ENCODE data around the gene SHISA5. TPM values are rescaled to one million over a fixed set of nuclear protein-coding genes. Genes with fewer than 3 reads are reported as not detected.
A peak's percentile ranks its signal among the peaks of the same experiment; 100 is the strongest.

SHISA5 gene
- total RNA-seq, 1 experiment from 2014 or later = 174 TPM

DNA sequence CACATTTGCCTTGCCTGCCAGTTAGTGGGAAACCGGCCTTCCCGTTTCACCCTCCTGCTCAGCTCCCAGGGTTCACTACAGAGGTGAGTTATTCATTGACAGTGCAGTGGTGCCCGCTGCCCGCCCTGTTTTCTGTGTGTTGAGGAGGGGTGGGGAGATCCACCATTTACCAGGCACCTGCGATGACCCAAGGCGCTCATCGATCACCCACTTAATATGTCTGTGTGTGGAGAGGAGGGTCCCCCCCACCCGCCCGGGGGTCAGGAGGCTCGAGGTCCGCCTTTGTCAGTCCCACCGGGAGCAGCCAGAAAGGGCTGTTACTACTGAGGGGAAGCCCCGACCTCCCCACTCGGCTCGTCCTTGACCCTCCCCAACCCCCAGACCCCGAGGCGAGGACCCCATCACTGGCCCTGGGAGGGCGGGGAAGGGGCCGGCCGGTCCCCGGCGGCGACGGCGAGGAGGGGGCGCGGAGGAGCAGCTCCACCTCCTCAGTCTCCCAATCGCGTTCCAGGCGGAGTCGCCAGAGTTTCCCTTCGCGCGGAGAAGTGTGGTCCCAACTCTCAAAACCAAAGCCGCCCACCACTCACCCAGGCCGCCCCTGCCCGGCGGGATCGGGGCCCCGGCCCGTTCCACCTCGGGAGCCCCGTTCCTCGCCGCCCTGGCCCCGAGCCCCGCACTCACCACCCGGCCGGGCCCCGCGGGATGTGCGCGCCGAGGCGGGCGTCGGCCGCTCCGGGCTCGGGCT, 75.2 kb downstream of the SHISA5 start:
- H2BK12ac ChIP-seq (ENCODE audit: insufficient read length, low read depth, low read length) = no peak overlapping the region
- H2BK20ac ChIP-seq (ENCODE audit: low read depth, low read length, poor library complexity, severe bottlenecking) = no peak overlapping the region
- no peaks in the 10 kb centered on the region for H3K79me1 ChIP-seq (ENCODE audit: insufficient read depth, low read depth, low read length, poor library complexity, severe bottlenecking)
- H4K5ac ChIP-seq (ENCODE audit: insufficient read length, low read depth, low read length) = no peak overlapping the region
- no peak overlapping the region for H4K8ac ChIP-seq (replicated peaks; ENCODE audit: insufficient read length, low read depth, low read length)
- no CpG with 5 or more reads among the region's 60 CpGs for WGBS (ENCODE audit: extremely low coverage, insufficient read length, low lambda C conversion rate)
- H3K4ac ChIP-seq (ENCODE audit: low read depth, low read length) = no peak overlapping the region; the same call in 1 of the 2 replicates
- no peak overlapping the region for H2BK15ac ChIP-seq (ENCODE audit: low read depth, low read length)
- peaks cover 14 to 42% (median 35%) of the 10 kb centered on the region in 3 experiments; a peak in 6 of 7 replicates for H3K36me3 Mint-ChIP-seq (ENCODE audit: insufficient read depth in 1 of 3, low read depth in 3 of 3)
- H3K9me3 Mint-ChIP-seq = no peaks in the 10 kb centered on the region
- H3K27me3 ChIP-seq (ENCODE audit: insufficient read depth, low read length) = no peaks in the 10 kb centered on the region
- H3K18ac ChIP-seq (ENCODE audit: insufficient read length, low read depth, low read length) = peak overlapping the region; percentile 53
- H2AFZ ChIP-seq (ENCODE audit: low read length) = no peak overlapping the region
- H2BK5ac ChIP-seq (ENCODE audit: insufficient read length, low read length) = no peak overlapping the region
- no peaks in the 10 kb centered on the region for H4K20me1 ChIP-seq (ENCODE audit: control insufficient read depth, insufficient read depth, insufficient read length)
- H3K4me2 ChIP-seq (ENCODE audit: insufficient read depth, insufficient read length, low read length) = peak overlapping the region; percentile 65
- DNase-seq = peak; percentile 55
- peaks cover 13% of the 10 kb centered on the region; the same call in 1 of the 2 replicates for H3K4me1 ChIP-seq (ENCODE audit: insufficient read depth, low read length)
- no peaks in the 10 kb centered on the region for H3K27me3 Mint-ChIP-seq (ENCODE audit: low read depth)
- H3K9me3 ChIP-seq (ENCODE audit: control insufficient read depth, low read depth, low read length) = no peaks in the 10 kb centered on the region
- peak overlapping the region; percentile 50 to 97 (median 93); a peak in 6 of 7 replicates for H3K27ac Mint-ChIP-seq
- H3K79me2 ChIP-seq (ENCODE audit: insufficient read depth, low read length) = peaks cover 35% of the 10 kb centered on the region; the same call in 1 of the 2 replicates
- no peak overlapping the region for H3K56ac ChIP-seq (ENCODE audit: insufficient read length, low read depth, low read length)
- H2AK5ac ChIP-seq (ENCODE audit: insufficient read length, low read length) = no peak overlapping the region
- H4K91ac ChIP-seq (ENCODE audit: insufficient read length, low read depth, low read length) = no peak overlapping the region
- no peak overlapping the region for H3K23ac ChIP-seq (ENCODE audit: insufficient read length, low read depth, low read length)
- H3K4me3 Mint-ChIP-seq = peak overlapping the region; percentile 83 to 89
- peaks cover 58 to 60% of the 10 kb centered on the region in 2 experiments for H3K4me1 Mint-ChIP-seq
- H3K23me2 ChIP-seq (ENCODE audit: insufficient read length, low read depth, low read length, poor library complexity, severe bottlenecking) = peaks cover 13% of the 10 kb centered on the region
- no peak overlapping the region for H2BK120ac ChIP-seq (ENCODE audit: low read depth, low read length, poor library complexity, severe bottlenecking)
- peak overlapping the region; percentile 44 for H3K9ac ChIP-seq (ENCODE audit: extremely low read depth, insufficient read length, low read length)
- TF ChIP-seq, protein P1, sequence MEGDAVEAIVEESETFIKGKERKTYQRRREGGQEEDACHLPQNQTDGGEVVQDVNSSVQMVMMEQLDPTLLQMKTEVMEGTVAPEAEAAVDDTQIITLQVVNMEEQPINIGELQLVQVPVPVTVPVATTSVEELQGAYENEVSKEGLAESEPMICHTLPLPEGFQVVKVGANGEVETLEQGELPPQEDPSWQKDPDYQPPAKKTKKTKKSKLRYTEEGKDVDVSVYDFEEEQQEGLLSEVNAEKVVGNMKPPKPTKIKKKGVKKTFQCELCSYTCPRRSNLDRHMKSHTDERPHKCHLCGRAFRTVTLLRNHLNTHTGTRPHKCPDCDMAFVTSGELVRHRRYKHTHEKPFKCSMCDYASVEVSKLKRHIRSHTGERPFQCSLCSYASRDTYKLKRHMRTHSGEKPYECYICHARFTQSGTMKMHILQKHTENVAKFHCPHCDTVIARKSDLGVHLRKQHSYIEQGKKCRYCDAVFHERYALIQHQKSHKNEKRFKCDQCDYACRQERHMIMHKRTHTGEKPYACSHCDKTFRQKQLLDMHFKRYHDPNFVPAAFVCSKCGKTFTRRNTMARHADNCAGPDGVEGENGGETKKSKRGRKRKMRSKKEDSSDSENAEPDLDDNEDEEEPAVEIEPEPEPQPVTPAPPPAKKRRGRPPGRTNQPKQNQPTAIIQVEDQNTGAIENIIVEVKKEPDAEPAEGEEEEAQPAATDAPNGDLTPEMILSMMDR (conservative IDR thresholded peaks at IDR 0.05) = no peak
- H3T11ph ChIP-seq (ENCODE audit: low read length) = no peak overlapping the region
- H3K27ac ChIP-seq (ENCODE audit: insufficient read length, low read depth, low read length) = no peak overlapping the region
- peak overlapping the region; percentile 85 for H3K14ac ChIP-seq (ENCODE audit: insufficient read depth, low read length)

Data from H9 (cell line).